ENCODE results near the gene PDK2.

Gene PDK2

GRCh38 chr17:50152736-50153135, 57.6 kb downstream of the PDK2 start:
- no peak for DNase-seq

GRCh38 chr17:50153650-50154575, 58.8 kb downstream of the PDK2 start:
- peak; percentile 75 for DNase-seq

GRCh38 chr17:50154604-50155003, 59.5 kb downstream of the PDK2 start:
- no peak for DNase-seq

GRCh38 chr17:50155115-50155819, 60.1 kb downstream of the PDK2 start:
- DNase-seq, result peak; percentile 79

GRCh38 chr17:50157891-50158290, 62.7 kb downstream of the PDK2 start:
- no peak for DNase-seq

GRCh38 chr17:50161023-50161910, 66.1 kb downstream of the PDK2 start:
- peak; percentile 97 for DNase-seq
